IMR-90 (cell line): ENCODE measurements around the gene TEX28.

Experiments
- CEBPB ChIP-seq: IDR thresholded peaks from 2 replicates; pipeline ENCODE4 v1.6.1; 2012; ENCODE audit warnings: low read depth, low read length, improper control_type of control experiment
- CHD1 ChIP-seq: IDR thresholded peaks from 2 replicates; pipeline ENCODE4 v1.6.1; 2012; ENCODE audit warnings: low read depth, low read length, improper control_type of control experiment
- POLR2A ChIP-seq: IDR thresholded peaks from 2 replicates; pipeline ENCODE4 v1.6.1; 2012; ENCODE audit warnings: mild to moderate bottlenecking, low read depth, low read length
- RCOR1 ChIP-seq: IDR thresholded peaks from 2 replicates; pipeline ENCODE4 v1.6.1; 2012; ENCODE audit warnings: mild to moderate bottlenecking, low read length, improper control_type of control experiment; ENCODE audit not compliant: insufficient replicate concordance
- SMC3 ChIP-seq: fragments of 150-350 bp; IDR thresholded peaks from 2 replicates; pipeline ENCODE4 v1.6.1; 2016; ENCODE audit warnings: low read depth, mild to moderate bottlenecking, antibody characterized with exemption, low read length, moderate library complexity
- TF ChIP-seq, protein P1 (sequence below): conservative IDR thresholded peaks from 2 replicates; pipeline ENCODE4 v1.5.1; 2012; ENCODE audit warnings: mild to moderate bottlenecking, low read depth, low read length, improper control_type of control experiment
- TF ChIP-seq, protein P2 (sequence below): fragments of 150-350 bp; IDR thresholded peaks from 2 replicates; pipeline ENCODE4 v1.6.1; 2017; ENCODE audit warnings: mild to moderate bottlenecking, antibody characterized with exemption, low read length, low read depth

DNA sequence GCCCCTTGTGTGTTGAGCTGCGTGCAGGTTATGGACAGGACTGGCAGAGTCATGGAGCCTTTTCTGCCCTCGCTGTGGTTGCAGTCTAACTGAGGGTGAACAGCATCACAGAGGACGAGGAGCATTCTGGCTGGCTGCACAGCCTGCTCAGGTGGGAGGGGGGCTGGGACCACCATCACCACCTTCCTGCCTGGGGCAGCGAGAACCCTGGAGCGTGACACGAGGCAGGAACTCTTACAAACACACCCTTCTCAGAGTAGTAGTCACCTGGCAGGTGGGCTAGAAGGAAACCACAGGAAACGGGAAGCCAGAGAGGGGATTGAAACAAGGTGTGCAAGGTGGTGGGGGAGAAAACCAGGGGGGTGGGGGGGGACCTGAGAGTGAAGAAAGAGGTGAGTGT is 26.2 kb upstream of the TEX28 start:
- TF ChIP-seq, protein P1, sequence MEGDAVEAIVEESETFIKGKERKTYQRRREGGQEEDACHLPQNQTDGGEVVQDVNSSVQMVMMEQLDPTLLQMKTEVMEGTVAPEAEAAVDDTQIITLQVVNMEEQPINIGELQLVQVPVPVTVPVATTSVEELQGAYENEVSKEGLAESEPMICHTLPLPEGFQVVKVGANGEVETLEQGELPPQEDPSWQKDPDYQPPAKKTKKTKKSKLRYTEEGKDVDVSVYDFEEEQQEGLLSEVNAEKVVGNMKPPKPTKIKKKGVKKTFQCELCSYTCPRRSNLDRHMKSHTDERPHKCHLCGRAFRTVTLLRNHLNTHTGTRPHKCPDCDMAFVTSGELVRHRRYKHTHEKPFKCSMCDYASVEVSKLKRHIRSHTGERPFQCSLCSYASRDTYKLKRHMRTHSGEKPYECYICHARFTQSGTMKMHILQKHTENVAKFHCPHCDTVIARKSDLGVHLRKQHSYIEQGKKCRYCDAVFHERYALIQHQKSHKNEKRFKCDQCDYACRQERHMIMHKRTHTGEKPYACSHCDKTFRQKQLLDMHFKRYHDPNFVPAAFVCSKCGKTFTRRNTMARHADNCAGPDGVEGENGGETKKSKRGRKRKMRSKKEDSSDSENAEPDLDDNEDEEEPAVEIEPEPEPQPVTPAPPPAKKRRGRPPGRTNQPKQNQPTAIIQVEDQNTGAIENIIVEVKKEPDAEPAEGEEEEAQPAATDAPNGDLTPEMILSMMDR, result no peak
- TF ChIP-seq POLR2A (no peak), CEBPB (no peak), SMC3 (no peak), RCOR1 (no peak), CHD1 (no peak)
- TF ChIP-seq, protein P2, sequence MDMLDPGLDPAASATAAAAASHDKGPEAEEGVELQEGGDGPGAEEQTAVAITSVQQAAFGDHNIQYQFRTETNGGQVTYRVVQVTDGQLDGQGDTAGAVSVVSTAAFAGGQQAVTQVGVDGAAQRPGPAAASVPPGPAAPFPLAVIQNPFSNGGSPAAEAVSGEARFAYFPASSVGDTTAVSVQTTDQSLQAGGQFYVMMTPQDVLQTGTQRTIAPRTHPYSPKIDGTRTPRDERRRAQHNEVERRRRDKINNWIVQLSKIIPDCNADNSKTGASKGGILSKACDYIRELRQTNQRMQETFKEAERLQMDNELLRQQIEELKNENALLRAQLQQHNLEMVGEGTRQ, result no peak
